CD4-positive, alpha-beta T cell treated with Interleukin-4 for 1 hour (primary cell): Measurements from ENCODE around the gene RNGTT.

ENCODE experiments used
- DNase-seq, 2 donors: peaks; one replicate each; pipeline ENCODE4 v3.0.0-alpha.2; 2020 to 2022

Gene RNGTT

GRCh38 chr6:88712243-88712936 is 251.0 kb downstream of the RNGTT start:
- DNase-seq, result no peak

- DNase-seq, result no peak
Measured at GRCh38 chr6:88709819-88710246, 253.6 kb downstream of the RNGTT start.

GRCh38 chr6:88708197-88708744 is 255.1 kb downstream of the RNGTT start:
- DNase-seq, result no peak

GRCh38 chr6:88705601-88706000 is 257.8 kb downstream of the RNGTT start:
- DNase-seq, result no peak

- no peak for DNase-seq
Measured at GRCh38 chr6:88704980-88705379, 258.4 kb downstream of the RNGTT start.

- no peak for DNase-seq
Measured at GRCh38 chr6:88702956-88703556, 260.4 kb downstream of the RNGTT start.

- no peak for DNase-seq
Measured at GRCh38 chr6:88698661-88699060, 264.8 kb downstream of the RNGTT start.

GRCh38 chr6:88695937-88696336 is 267.5 kb downstream of the RNGTT start:
- no peak for DNase-seq

- DNase-seq, result no peak
Measured at GRCh38 chr6:88683734-88684133, 279.7 kb downstream of the RNGTT start.

GRCh38 chr6:88680654-88681053 is 282.8 kb downstream of the RNGTT start:
- DNase-seq, result no peak

- no peak for DNase-seq
Measured at GRCh38 chr6:88679841-88680240, 283.6 kb downstream of the RNGTT start.

GRCh38 chr6:88677356-88677755 is 286.1 kb downstream of the RNGTT start:
- no peak for DNase-seq

GRCh38 chr6:88671624-88672023 is 291.8 kb downstream of the RNGTT start:
- no peak for DNase-seq

- no peak for DNase-seq
Measured at GRCh38 chr6:88670369-88670768, 293.0 kb downstream of the RNGTT start.

- DNase-seq, result no peak
Measured at GRCh38 chr6:88669475-88669874, 293.9 kb downstream of the RNGTT start.

- DNase-seq, result no peak
Measured at GRCh38 chr6:88666901-88667300, 296.5 kb downstream of the RNGTT start.

- DNase-seq, result no peak
Measured at GRCh38 chr6:88665131-88665530, 298.3 kb downstream of the RNGTT start.

- DNase-seq, result no peak
Measured at GRCh38 chr6:88663801-88664200, 299.6 kb downstream of the RNGTT start.

GRCh38 chr6:88662653-88663174 is 300.7 kb downstream of the RNGTT start:
- DNase-seq, result no peak

GRCh38 chr6:88662163-88662580 is 301.2 kb downstream of the RNGTT start:
- no peak for DNase-seq

GRCh38 chr6:88661136-88661535 is 302.3 kb downstream of the RNGTT start:
- no peak for DNase-seq

GRCh38 chr6:88655586-88655985 is 307.8 kb downstream of the RNGTT start:
- DNase-seq, result no peak

- DNase-seq, result no peak
Measured at GRCh38 chr6:88653936-88654335, 309.5 kb downstream of the RNGTT start.

GRCh38 chr6:88651400-88651799 is 312.0 kb downstream of the RNGTT start:
- DNase-seq, result no peak
